Panc1 (cell line): Measurements from ENCODE around the gene DLG2. TPM values are rescaled to one million over a fixed set of nuclear protein-coding genes. Genes with fewer than 3 reads are reported as not detected.

Source experiments
- ATAC-seq: fragments of 200-7000 bp; cut with Tn5 transposase; 2 replicates; pipeline ENCODE4 v1.9.1; 2020; ENCODE audit warnings: mild to moderate bottlenecking, moderate library complexity
- BruUV-seq: library from RNA; stranded (reverse); fragments of 400-500 nt; replicated peaks from 2 replicates; lab custom pipeline; 2021; lab: Mats Ljungman, UMichigan
- CTCF ChIA-PET: fragments of 300-600 bp; sonication (Branson Sonifier 250); formaldehyde crosslinking; loops from one replicate; lab custom pipeline; 2022; ENCODE audit warnings: antibody characterized with exemption; lab: Charles Lee
- POLR2A ChIA-PET: fragments of 300-600 bp; sonication (Branson Sonifier 250); formaldehyde crosslinking; loops from one replicate; lab custom pipeline; 2022; ENCODE audit warnings: antibody characterized with exemption; lab: Charles Lee
- DNase-seq: peaks from one replicate; pipeline ENCODE4 v3.0.0-alpha.2; 2010; ENCODE audit warnings: low read depth, low spot score
- H3K27ac ChIP-seq: 2 replicates; pipeline ENCODE4 v1.5.1; 2011; ENCODE audit warnings: mild to moderate bottlenecking, low read length, inconsistent platforms
- H3K27me3 ChIP-seq: fragments of 200-500 bp; sonication (Bioruptor generic); 2 replicates; pipeline ENCODE4 v1.6.0; 2014; ENCODE audit warnings: low read length, inconsistent platforms; ENCODE audit not compliant: control insufficient read depth, insufficient read depth
- H3K36me3 ChIP-seq: fragments of 200-500 bp; sonication (Bioruptor generic); 2 replicates; pipeline ENCODE4 v1.5.1; 2014; ENCODE audit warnings: inconsistent platforms, mild to moderate bottlenecking, low read length, moderate library complexity; ENCODE audit not compliant: control insufficient read depth, insufficient read depth
- H3K4me1 ChIP-seq: 2 replicates; pipeline ENCODE4 v1.5.1; 2011; ENCODE audit warnings: inconsistent platforms, mild to moderate bottlenecking, low read length, moderate library complexity; ENCODE audit not compliant: control insufficient read depth, insufficient read depth
- H3K4me3 ChIP-seq, 2 experiments: 2 replicates each; pipeline ENCODE4 v1.5.1; 2011 to 2012; ENCODE audit warnings: low read depth in 2 of 2, low read length in 2 of 2, mild to moderate bottlenecking in 2 of 2, inconsistent platforms in 1 of 2, moderate library complexity in 1 of 2
- H3K9me3 ChIP-seq: fragments of 200-500 bp; sonication (Bioruptor generic); 2 replicates; pipeline ENCODE4 v1.5.1; 2014; ENCODE audit warnings: low read depth, mild to moderate bottlenecking, inconsistent platforms, low read length, moderate library complexity; ENCODE audit not compliant: control insufficient read depth, insufficient read depth
- CTCF ChIP-seq: fragments of 450-650 bp; IDR thresholded peaks from 2 replicates; pipeline ENCODE4 v1.5.1; 2017; ENCODE audit warnings: mild to moderate bottlenecking
- POLR2AphosphoS5 ChIP-seq: IDR thresholded peaks from 2 replicates; pipeline ENCODE4 v1.6.1; 2012; ENCODE audit warnings: mild to moderate bottlenecking, low read depth, low read length, moderate library complexity
- REST ChIP-seq, 2 experiments: IDR thresholded peaks; 2 replicates each; pipeline ENCODE4 v1.6.1; 2011 to 2012; ENCODE audit warnings: low read depth in 2 of 2, control low read depth in 1 of 2, low read length in 1 of 2, mild to moderate bottlenecking in 1 of 2, moderate library complexity in 1 of 2; ENCODE audit not compliant: insufficient read depth in 1 of 2
- SIN3A ChIP-seq: IDR thresholded peaks from 2 replicates; pipeline ENCODE4 v1.6.1; 2012; ENCODE audit warnings: low read depth, mild to moderate bottlenecking, low read length, moderate library complexity, borderline replicate concordance; ENCODE audit not compliant: insufficient read depth
- TCF7L2 ChIP-seq: IDR thresholded peaks from 2 replicates; pipeline ENCODE4 v1.6.1; 2011; ENCODE audit warnings: mild to moderate bottlenecking, low read depth, low read length, inconsistent platforms
- in situ Hi-C: cut with HindIII; loops from 2 replicates; pipeline ENCODE4 v1.10.0; 2016; ENCODE audit warnings: low sequenced_read_pairs, low pct_unique_long_range_greater_than_20kb
- intact Hi-C: fragments of 100-400 bp; cut with micrococcal nuclease; formaldehyde crosslinking; loops from one replicate; pipeline ENCODE4 v1.10.0; 2022; ENCODE audit not compliant: unreplicated experiment
- total RNA-seq: library from RNA; stranded (reverse); gene quantifications from one replicate; pipeline ENCODE4 v1.2.1, GENCODE V29; 2021; ENCODE audit not compliant: unreplicated experiment

The DLG2 gene
- total RNA-seq, 1 experiment from 2014 or later: 4.2 TPM

- no peak overlapping the region for H3K4me3 ChIP-seq
- POLR2A ChIA-PET: no interaction called here
- H3K36me3 ChIP-seq: no peaks in the 10 kb centered on the region
- CTCF ChIA-PET: no interaction called here
- BruUV-seq: no TSS peak
- no peak overlapping the region for H3K27ac ChIP-seq
- intact Hi-C loops (no loop called here), in situ Hi-C loops (no loop called here)
- no peak for DNase-seq
- H3K27me3 ChIP-seq: no peaks in the 10 kb centered on the region; the same call in none of the 2 replicates
- TF ChIP-seq SIN3A (no peak), POLR2AphosphoS5 (no peak), TCF7L2 (no peak)
- no peak for ATAC-seq
- H3K4me1 ChIP-seq: no peaks in the 10 kb centered on the region
- H3K9me3 ChIP-seq: no peaks in the 10 kb centered on the region
These were observed 2171.8 kb downstream of the DLG2 start for GRCh38 chr11:83455356-83455755.

- H3K4me3 ChIP-seq: no peak overlapping the region
- no TSS peak for BruUV-seq
- POLR2A ChIA-PET: no interaction called here
- no peak for TF ChIP-seq TCF7L2
- TF ChIP-seq CTCF: no peak
- no peak for TF ChIP-seq REST (IDR thresholded peaks at IDR 0.05; ENCODE audit: insufficient read depth in 1 of 2, low read depth in 2 of 2, low read length in 1 of 2)
- no peak for TF ChIP-seq POLR2AphosphoS5
- TF ChIP-seq SIN3A: no peak
- H3K36me3 ChIP-seq: no peaks in the 10 kb centered on the region
- ATAC-seq (no peak), DNase-seq (no peak)
- no peaks in the 10 kb centered on the region; the same call in none of the 2 replicates for H3K27me3 ChIP-seq
- in situ Hi-C loops: no loop called here
- CTCF ChIA-PET: no interaction called here
- H3K27ac ChIP-seq: no peak overlapping the region
- intact Hi-C loops: no loop called here
- H3K4me1 ChIP-seq: no peaks in the 10 kb centered on the region
- H3K9me3 ChIP-seq: no peaks in the 10 kb centered on the region
These were observed 2172.5 kb downstream of the DLG2 start for GRCh38 chr11:83454674-83455073.

GRCh38 chr11:83449338-83449913 lies 2177.7 kb downstream of the DLG2 start:
- TF ChIP-seq REST (IDR thresholded peaks at IDR 0.05; ENCODE audit: insufficient read depth in 1 of 2, low read depth in 2 of 2, low read length in 1 of 2) (no peak), SIN3A (no peak), CTCF (no peak), TCF7L2 (no peak), POLR2AphosphoS5 (no peak)
- Histone ChIP-seq H3K36me3 (no peaks in the 10 kb centered on the region), H3K4me1 (no peaks in the 10 kb centered on the region), H3K27me3 (no peaks in the 10 kb centered on the region), H3K9me3 (no peaks in the 10 kb centered on the region), H3K4me3 (no peak overlapping the region), H3K27ac (no peak overlapping the region)
- intact Hi-C loops: no loop called here
- in situ Hi-C loops: no loop called here
- no TSS peak for BruUV-seq
- DNase-seq: no peak
- ATAC-seq: no peak
- POLR2A ChIA-PET: no interaction called here
- CTCF ChIA-PET: no interaction called here
